Kasumi-1 (cell line): ENCODE data around the gene MYBL2.

Source experiments
- DNase-seq, 2 experiments: peaks; one replicate each; lab custom pipeline; 2025; lab: John Stamatoyannopoulos, UW

Gene MYBL2

GRCh38 chr20:43723186-43723585 lies 56.3 kb downstream of the MYBL2 start:
- no peak for DNase-seq

GRCh38 chr20:43723735-43724134 lies 56.8 kb downstream of the MYBL2 start:
- DNase-seq, result no peak

GRCh38 chr20:43724383-43724782 lies 57.5 kb downstream of the MYBL2 start:
- DNase-seq, result no peak

GRCh38 chr20:43725666-43726065 lies 58.8 kb downstream of the MYBL2 start:
- DNase-seq, result no peak

GRCh38 chr20:43726333-43726732 lies 59.4 kb downstream of the MYBL2 start:
- DNase-seq, result no peak

- DNase-seq, result no peak
Measured at GRCh38 chr20:43726811-43727338, 60.0 kb downstream of the MYBL2 start, which contains the start of gene GTSF1L. Gene GTSF1L, minus strand, starts transcription at chr20:43727002. Its CDS starts 308 bp downstream, at chr20:43726694.

GRCh38 chr20:43727980-43728590 lies 61.2 kb downstream of the MYBL2 start:
- no peak for DNase-seq

GRCh38 chr20:43728686-43729255 lies 61.9 kb downstream of the MYBL2 start:
- DNase-seq, result peak in 1 of 2 experiments; percentile 4

- DNase-seq, result no peak
Measured at GRCh38 chr20:43731469-43731868, 64.6 kb downstream of the MYBL2 start.

GRCh38 chr20:43731927-43732326 lies 65.0 kb downstream of the MYBL2 start:
- DNase-seq, result no peak

- DNase-seq, result no peak
Measured at GRCh38 chr20:43736588-43737158, 69.8 kb downstream of the MYBL2 start.

- DNase-seq, result no peak
Measured at GRCh38 chr20:43737925-43738324, 71.0 kb downstream of the MYBL2 start.

GRCh38 chr20:43739148-43739749 lies 72.3 kb downstream of the MYBL2 start:
- DNase-seq, result no peak

GRCh38 chr20:43740642-43741041 lies 73.7 kb downstream of the MYBL2 start:
- no peak for DNase-seq

- no peak for DNase-seq
Measured at GRCh38 chr20:43744151-43744611, 77.3 kb downstream of the MYBL2 start.

GRCh38 chr20:43744966-43745730 lies 78.2 kb downstream of the MYBL2 start:
- peak; percentile 17 to 43 for DNase-seq

- DNase-seq, result no peak
Measured at GRCh38 chr20:43746344-43747137, 79.6 kb downstream of the MYBL2 start.

GRCh38 chr20:43748274-43748673 lies 81.4 kb downstream of the MYBL2 start:
- no peak for DNase-seq

GRCh38 chr20:43749734-43750294 lies 82.9 kb downstream of the MYBL2 start:
- DNase-seq, result peak; percentile 14 to 19

- DNase-seq, result no peak
Measured at GRCh38 chr20:43750774-43751166, 83.9 kb downstream of the MYBL2 start.
